Neutrophil (primary cell): ENCODE data around the gene ADRB1.

Source experiments
- H3K27ac ChIP-seq: fragments of 200-600 bp; sonication (generic); 2 replicates; pipeline ENCODE4 v1.5.1; 2016; ENCODE audit warnings: mild to moderate bottlenecking, moderate library complexity
- H3K27me3 ChIP-seq: fragments of 200-600 bp; sonication (generic); 2 replicates; pipeline ENCODE4 v1.6.0; 2016; ENCODE audit warnings: mild to moderate bottlenecking
- H3K36me3 ChIP-seq: fragments of 200-600 bp; sonication (generic); 2 replicates; pipeline ENCODE4 v1.5.1; 2017
- H3K4me1 ChIP-seq, 2 experiments: fragments of 200-600 bp in 1 of 2; sonication (generic) in 1 of 2; 1 replicate in 1 of 2; 2 replicates in 1 of 2; pipeline versions ENCODE4 v1.5.1 to v1.6.1; 2013 to 2016; ENCODE audit warnings: low read depth in 1 of 2, low read length in 1 of 2, mild to moderate bottlenecking in 1 of 2, moderate library complexity in 1 of 2; ENCODE audit not compliant: control insufficient read depth in 1 of 2, insufficient read depth in 1 of 2
- H3K4me3 ChIP-seq, 2 experiments: fragments of 200-600 bp in 1 of 2; sonication (generic) in 1 of 2; 1 replicate in 1 of 2; 2 replicates in 1 of 2; pipeline ENCODE4 v1.5.1; 2013 to 2016; ENCODE audit warnings: low read depth in 1 of 2, low read length in 1 of 2, mild to moderate bottlenecking in 1 of 2, moderate library complexity in 1 of 2
- H3K9me3 ChIP-seq: fragments of 200-600 bp; sonication (generic); 2 replicates; pipeline ENCODE4 v1.5.1; 2016
- CTCF ChIP-seq: fragments of 200-600 bp; sonication (generic); IDR thresholded peaks from 2 replicates; pipeline ENCODE4 v1.5.1; 2016; ENCODE audit warnings: antibody characterized with exemption

Gene ADRB1

GRCh38 chr10:114015708-114016107 is 28.0 kb upstream of the ADRB1 start:
- H3K9me3 ChIP-seq: no peaks in the 10 kb centered on the region
- no peak for TF ChIP-seq CTCF
- H3K36me3 ChIP-seq: no peaks in the 10 kb centered on the region
- no peak overlapping the region for H3K27ac ChIP-seq
- H3K4me1 ChIP-seq: no peaks in the 10 kb centered on the region
- H3K4me3 ChIP-seq: no peak overlapping the region
- H3K27me3 ChIP-seq: peaks cover 3% of the 10 kb centered on the region

- TF ChIP-seq CTCF: no peak
- H3K27ac ChIP-seq: no peak overlapping the region
- no peaks in the 10 kb centered on the region for H3K36me3 ChIP-seq
- peaks cover 3% of the 10 kb centered on the region for H3K27me3 ChIP-seq
- H3K9me3 ChIP-seq: no peaks in the 10 kb centered on the region
- peaks cover 7 to 8% of the 10 kb centered on the region in 2 experiments for H3K4me1 ChIP-seq
- H3K4me3 ChIP-seq: no peak overlapping the region
Observed at GRCh38 chr10:114017271-114017670, 26.4 kb upstream of the ADRB1 start.

- no peak for TF ChIP-seq CTCF
- no peak overlapping the region for H3K27ac ChIP-seq
- peaks cover 7 to 8% of the 10 kb centered on the region in 2 experiments for H3K4me1 ChIP-seq
- no peaks in the 10 kb centered on the region for H3K36me3 ChIP-seq
- peaks cover 3% of the 10 kb centered on the region for H3K27me3 ChIP-seq
- no peaks in the 10 kb centered on the region for H3K9me3 ChIP-seq
- H3K4me3 ChIP-seq: no peak overlapping the region
Observed at GRCh38 chr10:114017873-114018272, 25.8 kb upstream of the ADRB1 start.

- H3K4me3 ChIP-seq: no peak overlapping the region
- peaks cover 11 to 15% of the 10 kb centered on the region in 2 experiments for H3K4me1 ChIP-seq
- H3K27me3 ChIP-seq: peaks cover 3% of the 10 kb centered on the region
- no peaks in the 10 kb centered on the region for H3K9me3 ChIP-seq
- no peak overlapping the region for H3K27ac ChIP-seq
- H3K36me3 ChIP-seq: no peaks in the 10 kb centered on the region
- TF ChIP-seq CTCF: no peak
Observed at GRCh38 chr10:114019226-114019625, 24.4 kb upstream of the ADRB1 start.

- Histone ChIP-seq H3K4me1 (peaks cover 30 to 35% of the 10 kb centered on the region in 2 experiments), H3K36me3 (no peaks in the 10 kb centered on the region), H3K9me3 (no peaks in the 10 kb centered on the region), H3K27me3 (no peaks in the 10 kb centered on the region), H3K27ac (no peak overlapping the region), H3K4me3 (no peak overlapping the region)
- no peak for TF ChIP-seq CTCF
Observed at GRCh38 chr10:114021154-114021553, 22.5 kb upstream of the ADRB1 start.
